Measurements from ENCODE around the gene IKZF2. TPM values are rescaled to one million over a fixed set of nuclear protein-coding genes. Genes with fewer than 3 reads are reported as not detected.

The IKZF2 gene
- total and polyA plus RNA-seq, 2 donors (not counting 3 experiments of a cell fraction or from before 2014, with no cell fraction given): 0.08 to 0.46 TPM

GRCh38 chr2:213107728-213108127 lies 43.7 kb downstream of the IKZF2 start:
- intact Hi-C loops (cut with micrococcal nuclease) (no loop called here), dilution Hi-C loops (cut with MboI; ENCODE audit: extremely low pct_ligation_motif_present, low sequenced_read_pairs) (no loop called here)
- POLR2A ChIA-PET: no interaction called here
- Histone ChIP-seq H3K9me3 (replicated peaks; ENCODE audit: control insufficient read depth, insufficient read depth, low read length) (no peaks in the 10 kb centered on the region), H3K27me3 (ENCODE audit: control insufficient read depth in 2 of 2, insufficient read depth in 2 of 2, low read length in 2 of 2) (no peaks in the 10 kb centered on the region), H3K4me3 (replicated peaks in 1 of 3; ENCODE audit: insufficient read depth in 1 of 3, low read depth in 1 of 3, low read length in 3 of 3) (no peak overlapping the region), H3K4me1 (ENCODE audit: control insufficient read depth, extremely low read depth, insufficient read depth, low read length) (no peaks in the 10 kb centered on the region), H4K20me1 (replicated peaks; ENCODE audit: control insufficient read depth, extremely low read depth, insufficient read depth, low read length) (no peaks in the 10 kb centered on the region), H3K9ac (replicated peaks; ENCODE audit: extremely low read depth, insufficient read depth, low read length) (no peak overlapping the region), H3K79me2 (ENCODE audit: control insufficient read depth, insufficient read depth, low read length) (no peaks in the 10 kb centered on the region), H3K9me1 (replicated peaks; ENCODE audit: control insufficient read depth, extremely low read depth, insufficient read depth, low read length) (no peaks in the 10 kb centered on the region), H2AFZ (ENCODE audit: low read depth, low read length) (no peak overlapping the region), H3K4me2 (ENCODE audit: insufficient read depth, low read length) (no peak overlapping the region), H3K36me3 (ENCODE audit: control insufficient read depth in 2 of 2, extremely low read depth in 1 of 2, insufficient read depth in 2 of 2, low read length in 2 of 2) (no peaks in the 10 kb centered on the region), H3K27ac (ENCODE audit: insufficient read depth, low read depth, low read length) (no peak overlapping the region)
- TF ChIP-seq GATA2 (IDR thresholded peaks at IDR 0.05; ENCODE audit: insufficient read depth, insufficient read length, low read depth, low read length) (no peak), JUN (IDR thresholded peaks at IDR 0.05; ENCODE audit: borderline replicate concordance, insufficient read depth, insufficient read length, low read depth) (no peak), MAX (IDR thresholded peaks at IDR 0.05; ENCODE audit: insufficient read depth, insufficient read length) (no peak), FOS (IDR thresholded peaks at IDR 0.05; ENCODE audit: borderline replicate concordance, insufficient read depth, low read length) (no peak), CTCF (IDR thresholded peaks at IDR 0.05; ENCODE audit: extremely low read depth in 1 of 2, insufficient read depth in 1 of 2, low read depth in 1 of 2, low read length in 2 of 2) (no peak), POLR2AphosphoS5 (IDR thresholded peaks at IDR 0.05; ENCODE audit: insufficient read depth, low read depth, low read length) (no peak)
- CTCF ChIA-PET: no interaction called here
- DNase-seq (ENCODE audit: low read depth, low spot score) (no peak), FAIRE-seq (no peak)
- no TSS peak for BruUV-seq (replicated peaks)

Measured in endothelial cell of umbilical vein (primary cell).